Endothelial cell of umbilical vein (primary cell): Measurements from ENCODE around the gene SAFB. TPM values are rescaled to one million over a fixed set of nuclear protein-coding genes. Genes with fewer than 3 reads are reported as not detected.

Experiments used
- BruUV-seq: library from RNA; stranded (reverse); fragments of 400-500 nt; replicated peaks from 2 replicates; lab custom pipeline; 2021; lab: Mats Ljungman, UMichigan
- CTCF ChIA-PET: fragments of 300-600, 350-600 bp; sonication (Branson Sonifier 250); formaldehyde crosslinking; loops from one replicate; lab custom pipeline; 2021; ENCODE audit warnings: antibody characterized with exemption, inconsistent platforms; lab: Charles Lee
- POLR2A ChIA-PET: fragments of 300-600, 350-600 bp; sonication (Branson Sonifier 250); formaldehyde crosslinking; loops from one replicate; lab custom pipeline; 2021; ENCODE audit warnings: antibody characterized with exemption, inconsistent platforms; lab: Charles Lee
- DNase-seq: peaks from one replicate; pipeline ENCODE4 v3.0.0-alpha.2; 2011; ENCODE audit warnings: low read depth, low spot score
- FAIRE-seq: peaks from 2 replicates; lab custom pipeline; 2011; peaks lifted over from hg19 to GRCh38; lab: Jason Lieb, UNC
- H2AFZ ChIP-seq: 2 replicates; pipeline ENCODE4 v1.6.0; 2012; ENCODE audit warnings: low read depth, low read length, control low read depth, inconsistent platforms
- H3K27ac ChIP-seq: 2 replicates; pipeline ENCODE4 v1.5.1; 2011; ENCODE audit warnings: low read depth, mild to moderate bottlenecking, control low read depth, low read length, moderate library complexity; ENCODE audit not compliant: insufficient read depth
- H3K27me3 ChIP-seq, 2 experiments: 2 replicates each; pipeline versions ENCODE4 v1.6.0 to v1.6.1; 2011; ENCODE audit warnings: low read length in 2 of 2, mixed read lengths in 1 of 2; ENCODE audit not compliant: control insufficient read depth in 2 of 2, insufficient read depth in 2 of 2
- H3K36me3 ChIP-seq, 2 experiments: 2 replicates in 1 of 2; 3 replicates in 1 of 2; pipeline ENCODE4 v1.5.1; 2011; ENCODE audit warnings: low read length in 2 of 2, mild to moderate bottlenecking in 1 of 2, moderate library complexity in 1 of 2; ENCODE audit not compliant: control insufficient read depth in 2 of 2, insufficient read depth in 2 of 2; ENCODE audit errors: extremely low read depth in 1 of 2
- H3K4me1 ChIP-seq: 3 replicates; pipeline ENCODE4 v1.5.1; 2011; ENCODE audit warnings: mild to moderate bottlenecking, low read length; ENCODE audit not compliant: control insufficient read depth, insufficient read depth; ENCODE audit errors: extremely low read depth
- H3K4me2 ChIP-seq: 2 replicates; pipeline ENCODE4 v1.6.1; 2011; ENCODE audit warnings: low read length, control low read depth, mixed read lengths; ENCODE audit not compliant: insufficient read depth
- H3K4me3 ChIP-seq, 3 experiments: fragments of 200-600 bp in 1 of 3; sonication (generic), shearing (Covaris generic) in 1 of 3; replicated peaks in 1 of 3; 2 replicates each; pipeline ENCODE4 v1.5.1; 2011 to 2016; ENCODE audit warnings: control low read depth in 3 of 3, low read length in 3 of 3, mild to moderate bottlenecking in 2 of 3, inconsistent platforms in 1 of 3, low read depth in 1 of 3, moderate library complexity in 1 of 3; ENCODE audit not compliant: insufficient read depth in 1 of 3
- H3K79me2 ChIP-seq: 2 replicates; pipeline ENCODE4 v1.6.0; 2012; ENCODE audit warnings: low read length, inconsistent platforms; ENCODE audit not compliant: control insufficient read depth, insufficient read depth
- H3K9ac ChIP-seq: replicated peaks from 2 replicates; pipeline ENCODE3; 2011; ENCODE audit warnings: low read length, control low read depth; ENCODE audit not compliant: insufficient read depth; ENCODE audit errors: extremely low read depth
- H3K9me1 ChIP-seq: replicated peaks from 3 replicates; pipeline ENCODE4 v1.6.0; 2011; ENCODE audit warnings: mild to moderate bottlenecking, low read length; ENCODE audit not compliant: control insufficient read depth, insufficient read depth; ENCODE audit errors: extremely low read depth
- H3K9me3 ChIP-seq: replicated peaks from 2 replicates; pipeline ENCODE4 v1.5.1; 2012; ENCODE audit warnings: low read length, inconsistent platforms; ENCODE audit not compliant: control insufficient read depth, insufficient read depth
- H4K20me1 ChIP-seq: replicated peaks from 2 replicates; pipeline ENCODE3; 2011; ENCODE audit warnings: mild to moderate bottlenecking, low read length; ENCODE audit not compliant: control insufficient read depth, insufficient read depth; ENCODE audit errors: extremely low read depth
- CTCF ChIP-seq, 2 donors: IDR thresholded peaks; 1 replicate in 1 of 2; 2 replicates in 1 of 2; pipeline ENCODE4 v1.5.1; 2011; ENCODE audit warnings: low read length in 2 of 2, mild to moderate bottlenecking in 2 of 2, moderate library complexity in 2 of 2, control low read depth in 1 of 2, inconsistent platforms in 1 of 2, low read depth in 1 of 2; ENCODE audit not compliant: insufficient read depth in 1 of 2; ENCODE audit errors: extremely low read depth in 1 of 2
- EZH2 ChIP-seq: IDR thresholded peaks from 2 replicates; pipeline ENCODE4 v1.6.1; 2012; ENCODE audit warnings: borderline replicate concordance, low read depth, mild to moderate bottlenecking, moderate library complexity, low read length, inconsistent platforms; ENCODE audit not compliant: severe bottlenecking
- FOS ChIP-seq: IDR thresholded peaks from 2 replicates; pipeline ENCODE4 v1.6.1; 2011; ENCODE audit warnings: mild to moderate bottlenecking, low read length, moderate library complexity, borderline replicate concordance; ENCODE audit not compliant: insufficient read depth
- GATA2 ChIP-seq: IDR thresholded peaks from 2 replicates; pipeline ENCODE4 v1.7.0; 2011; ENCODE audit warnings: low read depth, mild to moderate bottlenecking, moderate library complexity, mixed read lengths, low read length; ENCODE audit not compliant: insufficient read length, insufficient read depth
- JUN ChIP-seq: IDR thresholded peaks from 2 replicates; pipeline ENCODE4 v1.6.1; 2011; ENCODE audit warnings: borderline replicate concordance, low read depth; ENCODE audit not compliant: insufficient read length, insufficient read depth
- MYC ChIP-seq: IDR thresholded peaks from one replicate; pipeline ENCODE4 v1.6.1; 2011; ENCODE audit warnings: mild to moderate bottlenecking, low read depth, low read length
- POLR2A ChIP-seq: IDR thresholded peaks from 2 replicates; pipeline ENCODE4 v1.6.1; 2012; ENCODE audit warnings: low read depth, mild to moderate bottlenecking, control low read depth, low read length
- POLR2AphosphoS5 ChIP-seq: IDR thresholded peaks from 2 replicates; pipeline ENCODE4 v1.6.1; 2012; ENCODE audit warnings: low read depth, mild to moderate bottlenecking, control low read depth, low read length, moderate library complexity; ENCODE audit not compliant: insufficient read depth
- dilution Hi-C: fragments of 300-500 bp; cut with MboI; formaldehyde crosslinking; loops from one replicate; pipeline ENCODE4 v1.15.0; 2019; ENCODE audit warnings: low sequenced_read_pairs; ENCODE audit not compliant: extremely low pct_ligation_motif_present
- intact Hi-C: fragments of 100-400 bp; cut with micrococcal nuclease; formaldehyde crosslinking; loops from one replicate; pipeline ENCODE4 v1.10.0; 2022
- polyA plus RNA-seq, 4 experiments: library from polyadenylated mRNA; depleted of rRNA in 3 of 4; stranded (reverse) in 3 of 4; unstranded in 1 of 4; fragments of >200 nt; gene quantifications; 2 replicates each; pipeline versions ENCODE4 v1.2.1 to v1.2.3, GENCODE V29; 2011 to 2012; ENCODE audit warnings: missing spikeins in 1 of 4
- total RNA-seq: library from RNA; stranded (reverse); gene quantifications from 2 replicates; pipeline ENCODE4 v1.2.3, GENCODE V29; 2021
- TF ChIP-seq, protein P1 (sequence below): IDR thresholded peaks from 2 replicates; pipeline ENCODE4 v1.6.1; 2011; ENCODE audit not compliant: insufficient read depth, insufficient read length

The SAFB gene
- total and polyA plus RNA-seq, 2 donors (not counting 3 experiments of a cell fraction or from before 2014, with no cell fraction given): 44.7 to 109 TPM

DNA sequence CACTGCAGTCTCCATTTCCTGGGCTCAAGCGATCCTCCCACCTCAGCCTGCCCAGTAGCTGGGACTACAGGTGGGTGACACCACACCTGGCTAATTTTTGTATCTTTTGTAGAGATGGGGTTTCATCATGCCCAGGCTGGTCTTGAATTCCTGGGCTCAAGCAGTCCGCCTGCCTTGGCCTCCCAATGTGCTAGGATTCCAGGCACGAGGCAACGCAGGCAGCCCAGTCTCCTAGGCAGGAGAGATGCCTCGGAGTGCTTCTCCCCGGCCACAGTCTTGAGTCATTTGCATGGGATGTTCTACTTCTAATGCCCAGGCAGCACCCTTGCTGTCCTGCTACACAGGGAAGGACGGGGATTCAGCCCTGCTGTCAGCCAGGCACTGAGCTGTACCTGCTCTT is 48.7 kb downstream of the SAFB start:
- no peaks in the 10 kb centered on the region for H3K9me3 ChIP-seq
- H4K20me1 ChIP-seq: no peaks in the 10 kb centered on the region
- no peaks in the 10 kb centered on the region for H3K9me1 ChIP-seq
- H3K27ac ChIP-seq: no peak overlapping the region
- no peak overlapping the region for H3K9ac ChIP-seq
- no peaks in the 10 kb centered on the region for H3K27me3 ChIP-seq
- H3K4me2 ChIP-seq: no peak overlapping the region
- ChIA-PET POLR2A (no interaction called here), CTCF (interaction anchor here (1.1 kb wide), 1 partner anchor 19 kb away, joined by 3 read pairs; the partner anchor contains the start of gene RPL36)
- no peak overlapping the region for H3K4me3 ChIP-seq
- no TSS peak for BruUV-seq
- no peaks in the 10 kb centered on the region for H3K4me1 ChIP-seq
- H2AFZ ChIP-seq: no peak overlapping the region
- intact Hi-C loops (no loop called here), dilution Hi-C loops (no loop called here)
- no peaks in the 10 kb centered on the region for H3K79me2 ChIP-seq
- peaks cover 2 to 28% of the 10 kb centered on the region in 2 experiments for H3K36me3 ChIP-seq
- FAIRE-seq (no peak), DNase-seq (no peak)
- TF ChIP-seq MYC: no peak
- no peak for TF ChIP-seq EZH2
- TF ChIP-seq POLR2AphosphoS5: no peak
- TF ChIP-seq CTCF (IDR thresholded peaks at IDR 0.05; ENCODE audit: extremely low read depth in 1 of 2, insufficient read depth in 1 of 2, low read depth in 1 of 2, low read length in 2 of 2): no peak
- TF ChIP-seq, protein P1, sequence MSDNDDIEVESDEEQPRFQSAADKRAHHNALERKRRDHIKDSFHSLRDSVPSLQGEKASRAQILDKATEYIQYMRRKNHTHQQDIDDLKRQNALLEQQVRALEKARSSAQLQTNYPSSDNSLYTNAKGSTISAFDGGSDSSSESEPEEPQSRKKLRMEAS: no peak
- no peak for TF ChIP-seq FOS
- TF ChIP-seq POLR2A: no peak
- no peak for TF ChIP-seq GATA2
- no peak for TF ChIP-seq JUN
